HUES64 (cell line): ENCODE results near the gene APOA4.

ENCODE experiments used
- H3K27ac ChIP-seq: 2 replicates; pipeline ENCODE4 v1.7.0; 2013; ENCODE audit warnings: low read depth, low read length, inconsistent platforms
- H3K27me3 ChIP-seq: 2 replicates; pipeline ENCODE4 v1.6.1; 2013; ENCODE audit warnings: mild to moderate bottlenecking, low read length; ENCODE audit not compliant: insufficient read depth
- H3K36me3 ChIP-seq: 2 replicates; pipeline ENCODE4 v1.6.1; 2013; ENCODE audit warnings: mild to moderate bottlenecking, low read length; ENCODE audit not compliant: insufficient read depth
- H3K4me1 ChIP-seq: 2 replicates; pipeline ENCODE4 v1.6.1; 2013; ENCODE audit warnings: mild to moderate bottlenecking, low read length, moderate library complexity; ENCODE audit not compliant: insufficient read depth
- H3K4me3 ChIP-seq: 2 replicates; pipeline ENCODE4 v1.5.1; 2013; ENCODE audit warnings: mild to moderate bottlenecking, low read length, moderate library complexity
- H3K9ac ChIP-seq: 2 replicates; pipeline ENCODE4 v1.6.1; 2013; ENCODE audit warnings: mild to moderate bottlenecking, low read depth, low read length
- H3K9me3 ChIP-seq: 2 replicates; pipeline ENCODE4 v1.6.1; 2013; ENCODE audit warnings: low read depth, low read length; ENCODE audit not compliant: insufficient read depth
- WGBS: fragments of 150-250, 120-280 bp; methylation state at CpG from one replicate; pipeline ENCODE4 v1.1.7; 2013; ENCODE audit warnings: missing lambda C conversion rate; 5-methylcytosine and 5-hydroxymethylcytosine counted together

The APOA4 gene

GRCh38 chr11:116849060-116849459 is 26.0 kb upstream of the APOA4 start:
- H3K9me3 ChIP-seq, result no peaks in the 10 kb centered on the region
- no peak overlapping the region for H3K27ac ChIP-seq
- no peak overlapping the region for H3K4me3 ChIP-seq
- no peaks in the 10 kb centered on the region for H3K27me3 ChIP-seq
- no peaks in the 10 kb centered on the region for H3K4me1 ChIP-seq
- H3K9ac ChIP-seq, result no peak overlapping the region
- WGBS, result 97% methylated on average over 12 of the region's 12 CpGs
- peaks cover 60% of the 10 kb centered on the region for H3K36me3 ChIP-seq

GRCh38 chr11:116847612-116848011 is 24.5 kb upstream of the APOA4 start:
- no peak overlapping the region for H3K4me3 ChIP-seq
- WGBS, result 98% methylated on average over 4 of the region's 4 CpGs

GRCh38 chr11:116844722-116845121 is 21.6 kb upstream of the APOA4 start:
- Histone ChIP-seq H3K9me3 (no peaks in the 10 kb centered on the region), H3K27me3 (no peaks in the 10 kb centered on the region), H3K36me3 (peaks cover 59% of the 10 kb centered on the region), H3K27ac (no peak overlapping the region), H3K9ac (no peak overlapping the region), H3K4me3 (no peak overlapping the region), H3K4me1 (no peaks in the 10 kb centered on the region)
- 97% methylated on average over 4 of the region's 4 CpGs for WGBS

More at GRCh38 chr11:116847612-116848011, 24.5 kb upstream of the APOA4 start:
- Histone ChIP-seq H3K9me3 (no peaks in the 10 kb centered on the region), H3K27me3 (no peaks in the 10 kb centered on the region), H3K36me3 (peaks cover 59% of the 10 kb centered on the region), H3K27ac (no peak overlapping the region), H3K9ac (no peak overlapping the region), H3K4me1 (no peaks in the 10 kb centered on the region)

- Histone ChIP-seq H3K9ac (no peak overlapping the region), H3K27ac (no peak overlapping the region), H3K4me3 (no peak overlapping the region), H3K4me1 (no peaks in the 10 kb centered on the region), H3K27me3 (no peaks in the 10 kb centered on the region), H3K36me3 (peaks cover 50% of the 10 kb centered on the region), H3K9me3 (no peaks in the 10 kb centered on the region)
- WGBS, result 90% methylated on average over 9 of the region's 9 CpGs
Measured at GRCh38 chr11:116843661-116844060, 20.6 kb upstream of the APOA4 start.

- Histone ChIP-seq H3K27ac (no peak overlapping the region), H3K9ac (no peak overlapping the region), H3K27me3 (no peaks in the 10 kb centered on the region), H3K4me3 (no peak overlapping the region), H3K4me1 (peaks cover 5% of the 10 kb centered on the region; the same call in 1 of the 2 replicates), H3K9me3 (no peaks in the 10 kb centered on the region), H3K36me3 (peaks cover 46% of the 10 kb centered on the region)
- WGBS, result 93% methylated on average over 4 of the region's 4 CpGs
Measured at GRCh38 chr11:116842909-116843308, 19.8 kb upstream of the APOA4 start.

GRCh38 chr11:116842117-116842516 is 19.0 kb upstream of the APOA4 start:
- Histone ChIP-seq H3K27ac (no peak overlapping the region), H3K9ac (no peak overlapping the region), H3K36me3 (peaks cover 39% of the 10 kb centered on the region), H3K9me3 (no peaks in the 10 kb centered on the region), H3K27me3 (no peaks in the 10 kb centered on the region), H3K4me1 (peaks cover 5% of the 10 kb centered on the region; the same call in 1 of the 2 replicates), H3K4me3 (no peak overlapping the region)
- over 99% methylated on average over 4 of the region's 4 CpGs for WGBS

GRCh38 chr11:116840746-116841296 is 17.7 kb upstream of the APOA4 start:
- Histone ChIP-seq H3K27me3 (no peaks in the 10 kb centered on the region), H3K36me3 (peaks cover 26% of the 10 kb centered on the region), H3K4me3 (no peak overlapping the region), H3K9me3 (no peaks in the 10 kb centered on the region), H3K9ac (no peak overlapping the region), H3K27ac (no peak overlapping the region), H3K4me1 (peaks cover 5% of the 10 kb centered on the region; the same call in 1 of the 2 replicates)
- 79% methylated on average over 9 of the region's 9 CpGs for WGBS

GRCh38 chr11:116840224-116840745 is 17.2 kb upstream of the APOA4 start:
- H3K27ac ChIP-seq, result no peak overlapping the region
- no peak overlapping the region for H3K9ac ChIP-seq
- no peaks in the 10 kb centered on the region for H3K9me3 ChIP-seq
- 79% methylated on average over 6 of the region's 6 CpGs for WGBS
- H3K4me3 ChIP-seq, result no peak overlapping the region
- H3K4me1 ChIP-seq, result peaks cover 5% of the 10 kb centered on the region; the same call in 1 of the 2 replicates
- peaks cover 3% of the 10 kb centered on the region for H3K27me3 ChIP-seq
- peaks cover 20% of the 10 kb centered on the region for H3K36me3 ChIP-seq

GRCh38 chr11:116838321-116839084 is 15.4 kb upstream of the APOA4 start:
- H3K9ac ChIP-seq, result no peak overlapping the region
- no peaks in the 10 kb centered on the region for H3K9me3 ChIP-seq
- H3K4me3 ChIP-seq, result no peak overlapping the region
- H3K36me3 ChIP-seq, result peaks cover 5% of the 10 kb centered on the region
- H3K27me3 ChIP-seq, result peaks cover 7% of the 10 kb centered on the region
- no peak overlapping the region for H3K27ac ChIP-seq
- WGBS, result 90% methylated on average over 6 of the region's 6 CpGs
- peaks cover 5% of the 10 kb centered on the region; the same call in 1 of the 2 replicates for H3K4me1 ChIP-seq

- WGBS, result 76% methylated on average over 15 of the region's 19 CpGs
- peak within 1 kb of the TSS; percentile 28; the same call in 1 of the 2 replicates for H3K27ac ChIP-seq
- no peak within 1 kb of the TSS for H3K4me3 ChIP-seq
- H3K36me3 ChIP-seq, result no peaks in the 10 kb centered on the region
- no peaks in the 10 kb centered on the region for H3K9me3 ChIP-seq
- peaks cover 5% of the 10 kb centered on the region; the same call in 1 of the 2 replicates for H3K4me1 ChIP-seq
- H3K9ac ChIP-seq, result no peak within 1 kb of the TSS
- H3K27me3 ChIP-seq, result peaks cover 7% of the 10 kb centered on the region
Measured at GRCh38 chr11:116837231-116838091, 14.4 kb upstream of the APOA4 start, which contains the start of gene APOA1. Gene APOA1 (minus strand): TSS chr11:116837622. CDS start chr11:116837387, 235 bp downstream.
